RWPE2 (cell line): Measurements from ENCODE around the gene PITPNC1.
A peak's percentile ranks its signal among the peaks of the same experiment; 100 is the strongest.
"Not testable (repeated sequence)": the region's sequence is repeated elsewhere in the genome, so short reads cannot be mapped to it uniquely, and the experiment has no call there.

ENCODE experiments used
- ATAC-seq: fragments of 200-7000 bp; cut with Tn5 transposase; 3 replicates; pipeline ENCODE4 v1.9.1; 2021; ENCODE audit warnings: low read depth
- DNase-seq: peaks from one replicate; pipeline ENCODE4 v3.0.0-alpha.2; 2020; ENCODE audit warnings: low spot score
- H3K27ac ChIP-seq: fragments of 450-650 bp; 2 replicates; pipeline ENCODE4 v1.5.1; 2017; ENCODE audit warnings: mild to moderate bottlenecking; ENCODE audit not compliant: poor library complexity, severe bottlenecking
- H3K27me3 ChIP-seq: fragments of 250-450 bp; sonication (Bioruptor Pico); 2 replicates; pipeline ENCODE4 v1.5.1; 2021; ENCODE audit warnings: mild to moderate bottlenecking, moderate library complexity; ENCODE audit not compliant: insufficient read depth, poor library complexity, severe bottlenecking
- H3K36me3 ChIP-seq: fragments of 250-450 bp; sonication (Bioruptor Pico); 2 replicates; pipeline ENCODE4 v1.5.1; 2020; ENCODE audit warnings: low read depth, mild to moderate bottlenecking, moderate library complexity
- H3K4me1 ChIP-seq: fragments of 250-450 bp; sonication (Bioruptor Pico); 2 replicates; pipeline ENCODE4 v1.5.1; 2021; ENCODE audit warnings: mild to moderate bottlenecking, moderate library complexity; ENCODE audit not compliant: insufficient read depth, poor library complexity, severe bottlenecking
- H3K4me3 ChIP-seq: fragments of 250-450 bp; sonication (Bioruptor Pico); 2 replicates; pipeline ENCODE4 v1.5.1; 2021; ENCODE audit warnings: mild to moderate bottlenecking, moderate library complexity; ENCODE audit not compliant: severe bottlenecking
- H3K9me3 ChIP-seq: fragments of 250-450 bp; sonication (Bioruptor Pico); 2 replicates; pipeline ENCODE4 v1.5.1; 2021; ENCODE audit warnings: mild to moderate bottlenecking, moderate library complexity; ENCODE audit not compliant: severe bottlenecking
- TF ChIP-seq, protein P1 (sequence below): fragments of 450-650 bp; IDR thresholded peaks from one replicate; pipeline ENCODE4 v1.5.1; 2017; ENCODE audit warnings: mild to moderate bottlenecking, moderate library complexity; ENCODE audit not compliant: poor library complexity, severe bottlenecking

Gene PITPNC1

DNA sequence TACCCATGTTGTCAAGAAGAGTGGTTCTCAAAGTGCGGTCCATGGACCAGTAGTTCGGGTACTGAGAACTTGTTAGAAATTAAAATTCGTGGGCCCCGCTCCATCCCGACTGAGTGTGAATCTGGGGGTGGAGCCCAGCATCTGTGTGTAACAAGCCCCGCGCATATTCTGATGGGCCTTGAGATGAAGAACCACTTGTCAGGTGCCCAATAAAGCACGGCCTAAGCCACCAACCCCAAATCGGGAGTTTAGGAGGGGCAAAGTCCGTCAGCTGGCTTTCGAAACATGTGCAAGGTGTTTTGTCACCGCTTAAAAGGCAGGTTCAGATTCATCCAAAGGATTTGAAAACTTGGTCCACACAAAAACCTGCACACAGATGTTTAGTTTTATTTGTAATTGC, 40.2 kb upstream of the PITPNC1 start:
- H3K4me3 ChIP-seq: no peak overlapping the region
- ATAC-seq: no peak
- H3K9me3 ChIP-seq: no peaks in the 10 kb centered on the region
- no peaks in the 10 kb centered on the region for H3K27me3 ChIP-seq
- DNase-seq: no peak
- TF ChIP-seq, protein P1, sequence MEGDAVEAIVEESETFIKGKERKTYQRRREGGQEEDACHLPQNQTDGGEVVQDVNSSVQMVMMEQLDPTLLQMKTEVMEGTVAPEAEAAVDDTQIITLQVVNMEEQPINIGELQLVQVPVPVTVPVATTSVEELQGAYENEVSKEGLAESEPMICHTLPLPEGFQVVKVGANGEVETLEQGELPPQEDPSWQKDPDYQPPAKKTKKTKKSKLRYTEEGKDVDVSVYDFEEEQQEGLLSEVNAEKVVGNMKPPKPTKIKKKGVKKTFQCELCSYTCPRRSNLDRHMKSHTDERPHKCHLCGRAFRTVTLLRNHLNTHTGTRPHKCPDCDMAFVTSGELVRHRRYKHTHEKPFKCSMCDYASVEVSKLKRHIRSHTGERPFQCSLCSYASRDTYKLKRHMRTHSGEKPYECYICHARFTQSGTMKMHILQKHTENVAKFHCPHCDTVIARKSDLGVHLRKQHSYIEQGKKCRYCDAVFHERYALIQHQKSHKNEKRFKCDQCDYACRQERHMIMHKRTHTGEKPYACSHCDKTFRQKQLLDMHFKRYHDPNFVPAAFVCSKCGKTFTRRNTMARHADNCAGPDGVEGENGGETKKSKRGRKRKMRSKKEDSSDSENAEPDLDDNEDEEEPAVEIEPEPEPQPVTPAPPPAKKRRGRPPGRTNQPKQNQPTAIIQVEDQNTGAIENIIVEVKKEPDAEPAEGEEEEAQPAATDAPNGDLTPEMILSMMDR: no peak
- peaks cover 33% of the 10 kb centered on the region for H3K36me3 ChIP-seq
- no peak overlapping the region for H3K27ac ChIP-seq
- peaks cover 16% of the 10 kb centered on the region for H3K4me1 ChIP-seq

DNA sequence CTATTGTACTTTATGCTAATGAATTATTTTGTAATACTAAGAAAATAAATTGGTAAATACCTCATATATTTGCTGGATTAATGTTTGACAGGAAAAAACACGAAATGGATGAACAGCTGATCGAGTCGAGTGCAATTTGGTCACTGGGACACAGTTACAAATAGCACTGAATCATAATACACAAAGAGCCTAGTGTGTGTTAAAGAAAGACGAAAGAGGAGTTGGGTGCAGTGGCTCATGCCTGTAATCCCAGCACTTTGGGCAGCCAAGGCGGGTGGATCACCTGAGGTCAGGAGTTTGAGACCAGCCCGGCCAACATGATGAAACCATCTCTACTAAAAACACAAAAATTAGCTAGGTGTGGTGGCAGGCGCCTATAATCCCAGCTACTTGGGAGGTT, 38.7 kb upstream of the PITPNC1 start:
- Histone ChIP-seq H3K36me3 (peaks cover 48% of the 10 kb centered on the region), H3K27ac (peak overlapping the region; percentile 44), H3K4me1 (peaks cover 16% of the 10 kb centered on the region)
- not testable (repeated sequence) for DNase-seq, H3K4me3 ChIP-seq, H3K9me3 ChIP-seq, H3K27me3 ChIP-seq, ATAC-seq

DNA sequence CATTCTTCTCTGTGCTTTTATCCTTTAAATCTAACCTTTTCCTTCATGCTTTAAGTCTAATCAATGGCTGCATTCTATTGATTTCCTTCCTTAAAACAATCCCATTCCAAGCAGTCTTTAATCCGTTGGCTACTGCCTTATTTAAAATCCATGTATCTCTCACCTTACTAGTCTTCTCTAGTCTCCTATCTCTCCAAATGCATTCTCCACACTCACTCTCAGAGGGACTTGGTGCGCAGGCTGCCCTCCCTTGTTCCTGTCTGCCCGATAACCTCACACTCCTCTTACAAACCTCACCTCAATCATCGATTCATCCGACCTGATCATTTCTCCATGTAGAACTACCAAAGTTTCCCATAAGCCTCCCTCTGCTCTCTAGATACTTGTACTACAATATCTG, 33.8 kb upstream of the PITPNC1 start:
- Histone ChIP-seq H3K4me3 (no peak overlapping the region), H3K4me1 (peaks cover 16% of the 10 kb centered on the region), H3K27ac (no peak overlapping the region), H3K36me3 (peaks cover 91% of the 10 kb centered on the region), H3K27me3 (no peaks in the 10 kb centered on the region), H3K9me3 (no peaks in the 10 kb centered on the region)
- no peak for ATAC-seq
- TF ChIP-seq, protein P1: no peak
- no peak for DNase-seq

DNA sequence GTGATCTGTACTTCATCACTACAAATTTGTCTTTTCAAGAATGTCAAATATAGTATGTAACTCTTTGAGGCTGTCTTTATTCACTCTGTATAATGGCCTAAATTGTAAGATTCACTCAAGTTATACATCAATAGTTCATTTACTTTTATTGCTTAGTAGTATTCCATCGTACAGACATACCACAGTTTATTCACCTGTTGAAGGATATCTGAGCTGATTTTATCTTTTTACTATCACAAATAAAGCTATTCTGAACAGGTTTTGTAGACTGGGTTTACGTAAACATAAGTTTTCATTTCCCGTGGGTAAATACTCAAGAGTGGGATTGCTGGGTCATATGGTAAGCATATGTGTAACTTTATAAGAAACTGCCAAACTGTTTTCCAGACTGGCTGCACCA, 29.3 kb upstream of the PITPNC1 start:
- no peak for ATAC-seq
- no peak overlapping the region for H3K27ac ChIP-seq
- no peak overlapping the region for H3K4me3 ChIP-seq

DNA sequence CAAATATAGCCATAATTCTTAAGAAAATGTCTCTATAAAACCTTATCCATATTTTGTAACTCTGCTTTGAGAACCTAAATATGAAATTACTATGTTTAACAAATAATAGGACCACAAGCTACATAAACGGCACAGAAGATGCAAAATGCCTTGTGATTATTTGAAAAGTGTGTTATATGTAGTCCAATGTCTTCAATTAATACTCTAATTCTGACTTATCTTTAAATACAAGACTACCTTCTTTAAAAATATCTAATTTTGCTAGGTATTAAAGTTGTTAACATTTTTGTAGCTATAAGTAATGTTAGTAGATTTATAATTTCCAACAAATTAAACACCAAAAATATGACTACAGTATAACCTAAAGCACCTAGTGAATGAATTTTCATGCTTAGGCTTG, 27.7 kb upstream of the PITPNC1 start:
- Histone ChIP-seq H3K4me3 (no peak overlapping the region), H3K27me3 (no peaks in the 10 kb centered on the region), H3K27ac (no peak overlapping the region), H3K9me3 (no peaks in the 10 kb centered on the region), H3K36me3 (peaks cover 100% of the 10 kb centered on the region), H3K4me1 (no peaks in the 10 kb centered on the region)
- TF ChIP-seq, protein P1: no peak
- DNase-seq: no peak
- ATAC-seq: no peak

More for the DNA sequence above, 29.3 kb upstream of the PITPNC1 start:
- H3K9me3 ChIP-seq: no peaks in the 10 kb centered on the region
- no peaks in the 10 kb centered on the region for H3K4me1 ChIP-seq
- no peak for DNase-seq
- H3K36me3 ChIP-seq: peaks cover 100% of the 10 kb centered on the region
- no peaks in the 10 kb centered on the region for H3K27me3 ChIP-seq
- TF ChIP-seq, protein P1: no peak
